ENCODE measurements around the gene CYFIP2. TPM values are rescaled to one million over a fixed set of nuclear protein-coding genes. Genes with fewer than 3 reads are reported as not detected.
A peak's percentile ranks its signal among the peaks of the same experiment; 100 is the strongest.
"Not testable (repeated sequence)": the region's sequence is repeated elsewhere in the genome, so short reads cannot be mapped to it uniquely, and the experiment has no call there.

CYFIP2 gene
- total RNA-seq, 2 donors from 2014 or later: 335 to 493 TPM

DNA sequence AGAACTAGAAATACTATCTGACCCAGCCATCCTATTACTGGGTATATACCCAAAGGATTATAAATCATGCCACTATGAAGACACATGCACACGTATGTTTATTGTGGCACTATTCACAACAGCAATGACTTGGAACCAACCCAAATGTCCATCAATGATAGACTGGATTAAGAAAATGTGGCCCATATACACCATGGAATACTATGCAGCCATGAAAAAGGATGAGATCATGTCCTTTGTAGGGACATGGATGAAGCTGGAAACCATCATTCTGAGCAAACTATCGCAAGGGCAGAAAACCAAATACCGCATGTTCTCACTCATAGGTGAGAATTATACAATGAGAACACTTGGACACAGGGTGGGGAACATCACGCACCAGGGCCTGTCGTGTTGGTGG is 164.0 kb downstream of the CYFIP2 start:
- H3K36me3 Mint-ChIP-seq; DNase-seq (ENCODE audit: low spot score in 2 of 2); H3K9me3 Mint-ChIP-seq; H3K27ac Mint-ChIP-seq; ATAC-seq: not testable (repeated sequence)

- DNase-seq (ENCODE audit: low spot score in 2 of 2) (peak in 1 of 2 donors; percentile 38), ATAC-seq (peak; percentile 82 to 88)
- Mint-ChIP-seq H3K27ac (peak overlapping the region in 1 of 2 donors; percentile 2), H3K9me3 (no peaks in the 10 kb centered on the region), H3K36me3 (no peaks in the 10 kb centered on the region)
Observed at GRCh38 chr5:157431544-157432200, 165.7 kb downstream of the CYFIP2 start.

DNA sequence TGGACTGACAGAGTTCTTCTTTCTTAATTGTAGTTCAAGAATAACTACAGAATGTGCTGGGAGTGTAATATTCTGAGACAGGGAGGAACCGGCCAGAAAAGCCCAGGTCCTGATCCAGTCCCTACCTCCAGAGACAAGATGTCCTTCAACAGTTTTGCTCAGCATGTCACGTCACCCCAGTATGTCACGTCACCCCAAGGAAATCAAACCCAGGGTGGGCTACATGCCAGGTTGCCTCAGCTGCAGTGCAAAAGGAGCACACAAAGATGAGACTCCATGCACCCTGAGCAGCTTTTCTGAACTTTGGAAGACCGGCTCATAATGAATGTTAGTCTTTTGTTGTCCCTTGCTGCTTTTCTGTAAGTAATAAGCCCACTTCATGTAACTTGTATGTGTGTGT is 168.2 kb downstream of the CYFIP2 start:
- Mint-ChIP-seq H3K9me3 (no peaks in the 10 kb centered on the region), H3K27ac (no peak overlapping the region), H3K36me3 (no peaks in the 10 kb centered on the region)
- no peak for DNase-seq (ENCODE audit: low spot score in 2 of 2)
- no peak for ATAC-seq

- Mint-ChIP-seq H3K36me3 (no peaks in the 10 kb centered on the region), H3K27ac (no peak overlapping the region), H3K9me3 (no peaks in the 10 kb centered on the region)
- no peak for ATAC-seq
- DNase-seq (ENCODE audit: low spot score in 2 of 2): no peak
Observed at GRCh38 chr5:157443041-157443549, 177.2 kb downstream of the CYFIP2 start.

DNA sequence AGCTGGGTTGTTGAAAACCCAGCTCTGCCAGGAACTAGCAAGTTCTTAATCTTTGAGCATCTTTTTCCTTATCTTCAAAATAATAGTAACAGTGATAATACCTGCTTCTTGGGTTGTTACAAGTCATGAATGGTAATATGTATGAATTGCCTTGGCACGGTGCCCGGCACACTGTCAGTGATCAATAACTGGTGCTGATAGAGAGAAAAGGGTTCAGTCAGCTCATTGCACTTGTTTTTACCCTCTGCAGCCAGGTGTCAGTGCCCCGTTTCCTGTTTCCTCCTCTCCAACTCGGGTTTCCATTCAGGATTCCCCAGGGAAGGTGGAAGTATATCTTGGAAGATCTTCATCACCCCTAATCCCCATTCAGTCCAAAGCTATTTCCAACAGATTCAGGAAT is 178.3 kb downstream of the CYFIP2 start:
- H3K27ac Mint-ChIP-seq: no peak overlapping the region
- no peak for DNase-seq (ENCODE audit: low spot score in 2 of 2)
- H3K36me3 Mint-ChIP-seq: no peaks in the 10 kb centered on the region
- no peak for ATAC-seq
- H3K9me3 Mint-ChIP-seq: no peaks in the 10 kb centered on the region

Other genes with a start within 250 kb of the CYFIP2 start
- gene HAVCR1, start 207.0 kb upstream of the CYFIP2 start, total RNA-seq: under 1 TPM; 0.72 to 0.96 TPM
- gene HAVCR2, start 157.1 kb upstream of the CYFIP2 start, total RNA-seq: 10 to 100 TPM; 34.4 to 52.2 TPM
- gene MED7, start 123.3 kb upstream of the CYFIP2 start, total RNA-seq: 10 to 100 TPM; 16.9 to 21.7 TPM
- gene GARIN3, start 99.9 kb upstream of the CYFIP2 start, total RNA-seq: under 1 TPM; 0.46 to 0.47 TPM
- gene ITK, start 85.3 kb upstream of the CYFIP2 start, total RNA-seq: 100 to 1,000 TPM; 203 to 308 TPM
- 1 to 10 TPM in 1 of 2 donors, under 1 TPM in 1; 0.30 to 3.9 TPM for gene NIPAL4, start 194.1 kb downstream of the CYFIP2 start, total RNA-seq